ENCODE measurements around the gene EPN3. TPM values are rescaled to one million over a fixed set of nuclear protein-coding genes. Genes with fewer than 3 reads are reported as not detected.

EPN3 gene
- total RNA-seq, result not detected
- 0 reads per million in 2 donors for total RNA-seq

DNA sequence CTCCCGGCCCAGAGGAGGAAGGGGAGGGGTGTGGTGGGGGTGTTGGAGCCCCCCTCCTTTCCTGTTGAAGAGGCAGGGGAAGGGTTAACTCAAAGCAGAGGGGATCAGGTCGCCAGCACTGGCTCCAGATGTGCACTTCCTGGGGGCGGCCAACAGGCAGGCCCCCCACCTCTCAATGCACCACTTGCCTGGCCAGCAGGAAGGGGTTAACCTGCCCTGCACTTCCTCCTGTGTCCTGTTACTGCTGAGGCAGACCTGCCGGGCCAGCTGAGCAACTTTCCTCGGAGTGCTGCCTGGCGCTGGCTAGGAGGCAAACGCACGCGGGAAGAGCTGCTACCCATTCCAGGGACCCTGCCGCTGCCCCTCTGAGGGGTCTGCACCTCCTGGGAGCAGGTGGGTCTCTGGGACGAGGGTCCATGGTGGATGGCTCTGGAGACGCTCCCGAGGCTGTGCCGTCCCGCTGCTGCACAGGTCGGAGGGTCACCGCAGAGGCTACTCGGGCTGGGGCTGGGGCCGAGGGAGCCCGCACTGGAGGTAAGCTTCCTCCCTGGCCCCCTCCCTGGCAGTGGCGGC lies at the start of gene EPN3:
Gene EPN3 (plus strand): TSS at position 284 of the 573 bp plus-strand sequence. CDS start 3,822 bp downstream, outside the sequence.
- Mint-ChIP-seq H3K4me1 (peaks cover 13% of the 10 kb centered on the region), H3K36me3 (ENCODE audit: low read depth) (peaks cover 7% of the 10 kb centered on the region), H3K4me3 (peak within 1 kb of the TSS; percentile 62), H3K27me3 (peaks cover 71% of the 10 kb centered on the region), H3K27ac (no peak within 1 kb of the TSS)
- ATAC-seq (no peak), DNase-seq (no peak)
- H3K9me3 ChIP-seq (ENCODE audit: control insufficient read depth, low read length, poor library complexity, severe bottlenecking), result no peaks in the 10 kb centered on the region

DNA sequence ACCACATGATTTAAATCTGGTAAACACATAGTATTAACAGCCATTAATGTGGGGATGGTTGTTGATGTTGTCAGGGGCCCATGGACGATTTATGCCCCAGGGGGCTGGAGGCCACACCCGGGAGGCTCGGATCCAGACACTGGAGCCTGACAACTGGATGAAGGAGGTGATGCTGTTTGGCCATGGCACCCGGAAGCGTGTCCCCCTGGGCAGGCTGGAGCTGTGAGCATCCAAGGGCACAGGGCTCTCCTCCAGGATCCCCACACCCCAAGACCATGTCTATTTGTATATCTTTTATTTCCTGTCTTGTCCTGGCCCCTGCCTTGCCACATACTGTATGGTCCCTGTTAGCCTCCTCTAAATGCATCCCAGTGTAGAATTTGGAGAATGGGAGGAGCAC lies 49.3 kb upstream of the EPN3 start:
- H3K27ac Mint-ChIP-seq, result no peak overlapping the region
- no peak overlapping the region for H3K4me3 Mint-ChIP-seq
- H3K9me3 ChIP-seq (ENCODE audit: control insufficient read depth, low read length, poor library complexity, severe bottlenecking), result no peaks in the 10 kb centered on the region
- DNase-seq (no peak), ATAC-seq (no peak)
- H3K4me1 Mint-ChIP-seq, result peaks cover 13% of the 10 kb centered on the region
- H3K27me3 Mint-ChIP-seq, result no peaks in the 10 kb centered on the region
- peaks cover 2% of the 10 kb centered on the region for H3K36me3 Mint-ChIP-seq (ENCODE audit: low read depth)

DNA sequence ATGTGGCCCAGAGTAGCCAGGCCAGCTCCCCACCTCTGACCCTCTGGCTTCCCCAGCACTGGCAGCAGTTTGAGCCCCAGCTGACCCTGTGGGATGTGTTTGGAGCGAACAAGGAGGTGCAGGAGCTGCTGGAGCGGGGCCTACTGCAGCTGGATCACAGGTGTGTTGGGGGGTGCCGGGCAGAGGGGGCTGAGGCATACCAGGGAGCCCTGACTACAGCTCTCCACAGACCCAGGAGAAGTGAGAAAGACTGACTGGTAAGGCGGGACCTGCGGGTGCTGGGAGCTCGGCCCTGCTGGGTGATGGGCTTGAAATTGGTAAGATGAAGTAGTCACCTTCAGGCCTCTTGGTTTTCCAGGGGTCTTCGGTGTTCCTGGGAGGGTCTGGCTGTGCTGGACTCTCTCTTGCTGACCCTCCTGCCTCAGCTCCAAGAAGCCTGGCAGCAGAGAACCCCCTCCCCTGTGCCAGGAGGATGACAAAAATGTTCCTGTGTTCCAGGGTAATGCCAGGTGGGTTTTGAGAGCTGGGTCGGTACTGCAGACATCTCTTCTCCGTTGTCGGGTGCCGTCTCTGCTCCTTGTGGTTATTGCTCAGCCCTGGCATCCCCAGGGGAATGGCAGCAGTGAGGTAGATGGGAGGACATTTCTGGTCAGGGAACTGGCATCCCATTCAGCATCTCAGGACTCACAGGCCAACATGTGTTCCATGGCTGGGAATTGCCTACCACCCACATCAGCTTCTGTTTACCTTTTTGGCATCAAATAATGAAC lies 48.0 kb upstream of the EPN3 start:
- peaks cover 2% of the 10 kb centered on the region for H3K36me3 Mint-ChIP-seq (ENCODE audit: low read depth)

DNA sequence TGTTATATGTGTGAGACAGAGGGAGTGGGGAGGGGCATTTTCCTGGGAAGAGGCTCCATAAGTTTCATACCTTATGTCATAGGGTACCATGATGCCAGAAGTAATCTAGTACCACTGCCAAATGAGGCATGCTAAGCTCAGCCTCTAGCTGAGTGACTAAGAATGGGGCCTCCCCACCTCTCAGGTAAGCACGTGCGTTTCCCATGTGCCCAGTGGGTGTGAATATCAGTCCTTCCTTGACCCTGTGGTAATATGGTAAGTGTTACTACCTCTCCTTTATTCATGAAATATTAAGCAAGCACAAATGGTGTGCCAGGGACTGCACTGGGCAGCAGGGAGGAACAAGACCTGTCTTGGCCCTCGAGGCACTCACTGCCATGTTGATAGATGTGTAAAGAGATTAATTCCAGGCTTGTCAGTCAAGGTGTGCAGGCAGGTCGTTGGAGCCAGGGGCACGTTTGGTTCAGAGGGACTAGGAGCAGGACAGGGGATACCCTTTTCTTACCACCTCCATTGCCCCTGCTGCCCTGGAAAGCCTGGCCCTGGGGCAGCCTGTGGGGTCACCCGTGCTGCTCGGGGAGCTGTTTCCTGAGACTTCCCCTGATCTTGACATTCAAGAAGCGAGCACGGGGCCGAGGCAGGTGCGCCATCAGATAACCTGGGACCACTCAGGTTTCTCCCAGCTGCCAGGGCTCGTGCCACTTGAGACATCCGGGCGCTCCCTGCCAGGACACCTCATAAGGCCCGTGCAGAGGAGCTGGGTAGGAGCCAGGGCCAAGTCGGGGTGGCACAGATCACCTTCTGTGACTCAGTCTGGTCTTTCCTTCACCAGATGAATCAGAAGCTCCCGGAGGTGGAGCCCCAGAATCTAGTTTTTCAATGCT lies 45.1 kb upstream of the EPN3 start:
- ATAC-seq, result no peak
- Mint-ChIP-seq H3K27ac (no peak overlapping the region), H3K27me3 (no peaks in the 10 kb centered on the region), H3K4me3 (no peak overlapping the region), H3K4me1 (peaks cover 2% of the 10 kb centered on the region), H3K36me3 (ENCODE audit: low read depth) (peaks cover 2% of the 10 kb centered on the region)
- DNase-seq, result no peak
- no peaks in the 10 kb centered on the region for H3K9me3 ChIP-seq (ENCODE audit: control insufficient read depth, low read length, poor library complexity, severe bottlenecking)

More for the DNA sequence above, 48.0 kb upstream of the EPN3 start:
- Mint-ChIP-seq H3K27me3 (no peaks in the 10 kb centered on the region), H3K4me3 (no peak overlapping the region), H3K27ac (peak overlapping the region; percentile 41), H3K4me1 (peaks cover 9% of the 10 kb centered on the region)
- ATAC-seq, result no peak
- no peak for DNase-seq
- no peaks in the 10 kb centered on the region for H3K9me3 ChIP-seq (ENCODE audit: control insufficient read depth, low read length, poor library complexity, severe bottlenecking)

DNA sequence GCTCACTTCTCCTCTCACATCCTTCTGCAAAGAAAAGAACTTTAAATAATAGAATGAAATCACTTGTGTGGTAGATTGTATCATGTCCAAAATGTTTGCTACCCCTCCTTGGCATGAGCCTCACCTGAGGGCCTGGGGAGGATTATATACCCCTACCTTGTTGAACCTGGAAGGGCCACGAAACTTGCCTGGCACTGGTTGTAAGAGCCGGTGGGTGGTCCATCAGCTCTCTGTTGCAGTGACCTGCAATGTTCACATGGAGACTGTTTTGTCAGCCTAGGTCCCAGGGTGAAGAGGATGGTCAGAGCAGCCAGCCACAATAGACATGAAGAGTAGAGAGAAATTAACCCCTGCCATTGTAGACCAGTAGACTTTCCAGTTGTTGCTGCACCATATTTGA lies 43.7 kb upstream of the EPN3 start:
- Mint-ChIP-seq H3K27ac (no peak overlapping the region), H3K4me1 (no peaks in the 10 kb centered on the region), H3K36me3 (ENCODE audit: low read depth) (no peaks in the 10 kb centered on the region), H3K4me3 (no peak overlapping the region), H3K27me3 (no peaks in the 10 kb centered on the region)
- ATAC-seq (no peak), DNase-seq (no peak)
- H3K9me3 ChIP-seq (ENCODE audit: control insufficient read depth, low read length, poor library complexity, severe bottlenecking), result no peaks in the 10 kb centered on the region

DNA sequence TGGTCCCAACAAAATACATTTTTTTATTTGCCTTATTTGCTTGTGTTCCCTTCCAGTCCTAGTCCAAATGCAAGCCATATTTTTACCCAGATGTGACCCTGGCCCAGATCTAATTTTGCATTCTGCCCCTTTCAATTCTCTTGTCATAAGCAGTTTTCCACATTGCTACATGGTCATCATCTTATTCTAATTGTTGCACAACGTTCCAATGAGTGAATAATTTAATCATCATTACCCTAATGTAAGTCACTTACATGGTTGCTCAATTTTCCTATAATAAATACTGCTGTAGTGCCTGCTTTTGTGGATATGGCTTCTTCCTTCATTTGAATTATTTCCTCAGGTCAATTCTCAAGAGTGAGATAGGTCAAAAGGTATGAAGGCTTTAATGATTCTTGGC lies 41.0 kb upstream of the EPN3 start:
- H3K9me3 ChIP-seq (ENCODE audit: control insufficient read depth, low read length, poor library complexity, severe bottlenecking), result no peaks in the 10 kb centered on the region

DNA sequence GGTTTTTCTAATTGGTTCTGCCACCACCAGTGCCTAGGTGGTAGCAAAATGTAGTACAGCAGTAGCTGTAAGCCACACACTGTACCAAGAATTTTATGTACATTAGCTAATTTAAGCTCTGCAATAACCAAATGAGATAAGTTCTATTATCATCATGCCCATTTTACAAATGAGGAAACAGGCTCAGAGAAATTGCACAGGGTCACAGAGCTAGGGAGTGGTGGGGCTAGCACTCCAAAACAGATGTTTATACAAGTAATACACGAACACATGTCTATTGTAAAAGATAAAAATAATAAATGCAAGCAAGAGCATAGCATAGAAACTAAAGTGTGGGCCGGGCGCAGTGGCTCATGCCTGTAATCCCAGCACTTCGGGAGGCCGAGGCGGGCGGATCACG lies 40.3 kb upstream of the EPN3 start:
- DNase-seq, result no peak
- no peak for ATAC-seq
- Mint-ChIP-seq H3K27me3 (no peaks in the 10 kb centered on the region), H3K4me1 (no peaks in the 10 kb centered on the region), H3K36me3 (ENCODE audit: low read depth) (no peaks in the 10 kb centered on the region), H3K4me3 (no peak overlapping the region), H3K27ac (no peak overlapping the region)
- no peaks in the 10 kb centered on the region for H3K9me3 ChIP-seq (ENCODE audit: control insufficient read depth, low read length, poor library complexity, severe bottlenecking)

More for the DNA sequence above, 41.0 kb upstream of the EPN3 start:
- DNase-seq (no peak), ATAC-seq (no peak)
- Mint-ChIP-seq H3K4me3 (no peak overlapping the region), H3K27me3 (no peaks in the 10 kb centered on the region), H3K27ac (no peak overlapping the region), H3K4me1 (no peaks in the 10 kb centered on the region), H3K36me3 (ENCODE audit: low read depth) (no peaks in the 10 kb centered on the region)

DNA sequence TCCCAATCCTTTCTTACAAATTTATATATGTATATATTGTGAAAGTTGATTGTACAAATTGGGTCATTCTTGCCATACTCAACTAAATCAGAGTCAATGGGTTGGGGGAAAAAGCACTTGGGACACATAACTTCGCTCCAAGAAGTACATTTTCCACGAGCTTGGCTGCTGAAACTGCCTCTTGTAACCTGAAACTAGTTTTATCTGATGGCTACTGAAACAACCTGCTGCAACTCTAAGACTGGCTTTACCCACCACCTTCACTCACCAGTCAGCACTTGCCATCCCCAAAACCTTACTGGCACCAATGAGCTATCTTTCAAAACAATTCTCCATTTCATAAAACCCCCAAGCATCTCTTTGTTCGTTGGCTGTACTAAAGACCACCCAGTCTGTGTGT lies 38.8 kb upstream of the EPN3 start:
- no peaks in the 10 kb centered on the region for H3K4me1 Mint-ChIP-seq
- no peak overlapping the region for H3K27ac Mint-ChIP-seq
- H3K4me3 Mint-ChIP-seq, result no peak overlapping the region
- H3K27me3 Mint-ChIP-seq, result no peaks in the 10 kb centered on the region
- DNase-seq, result no peak
- H3K9me3 ChIP-seq (ENCODE audit: control insufficient read depth, low read length, poor library complexity, severe bottlenecking), result no peaks in the 10 kb centered on the region
- no peak for ATAC-seq
- no peaks in the 10 kb centered on the region for H3K36me3 Mint-ChIP-seq (ENCODE audit: low read depth)

DNA sequence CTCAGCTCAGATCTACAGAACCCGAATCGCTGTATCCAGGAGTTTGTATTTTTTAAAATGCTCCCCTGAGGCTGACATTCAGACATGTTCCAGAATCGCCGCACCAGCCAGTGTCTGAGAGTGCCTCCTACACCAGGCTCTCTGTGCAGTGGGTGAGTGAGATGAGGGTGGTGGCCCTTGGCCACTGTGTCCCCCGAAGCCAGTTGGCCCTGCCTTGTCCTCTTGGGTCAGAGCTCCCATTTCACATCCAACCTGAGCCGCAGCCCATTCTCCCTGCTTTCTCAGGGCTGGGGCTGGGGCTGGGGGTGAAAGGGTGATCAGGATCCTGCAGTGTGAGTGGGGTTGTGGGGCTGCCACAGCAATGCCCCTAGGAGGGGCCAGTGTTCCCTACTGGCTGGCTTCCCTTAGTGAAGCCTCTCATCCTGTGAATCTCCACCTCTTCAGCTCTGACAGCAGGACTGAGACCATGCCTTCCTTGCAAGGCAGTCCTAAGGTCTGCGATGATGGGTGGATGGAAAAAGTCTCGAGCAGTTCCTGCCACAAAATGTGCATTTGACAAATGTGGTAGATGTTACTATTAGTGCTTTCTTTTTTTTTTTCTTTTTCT lies 37.2 kb upstream of the EPN3 start:
- Mint-ChIP-seq H3K36me3 (ENCODE audit: low read depth) (no peaks in the 10 kb centered on the region), H3K27ac (no peak overlapping the region), H3K4me1 (no peaks in the 10 kb centered on the region), H3K4me3 (no peak overlapping the region), H3K27me3 (no peaks in the 10 kb centered on the region)
- ATAC-seq, result no peak
- no peak for DNase-seq
- H3K9me3 ChIP-seq (ENCODE audit: control insufficient read depth, low read length, poor library complexity, severe bottlenecking), result no peaks in the 10 kb centered on the region

DNA sequence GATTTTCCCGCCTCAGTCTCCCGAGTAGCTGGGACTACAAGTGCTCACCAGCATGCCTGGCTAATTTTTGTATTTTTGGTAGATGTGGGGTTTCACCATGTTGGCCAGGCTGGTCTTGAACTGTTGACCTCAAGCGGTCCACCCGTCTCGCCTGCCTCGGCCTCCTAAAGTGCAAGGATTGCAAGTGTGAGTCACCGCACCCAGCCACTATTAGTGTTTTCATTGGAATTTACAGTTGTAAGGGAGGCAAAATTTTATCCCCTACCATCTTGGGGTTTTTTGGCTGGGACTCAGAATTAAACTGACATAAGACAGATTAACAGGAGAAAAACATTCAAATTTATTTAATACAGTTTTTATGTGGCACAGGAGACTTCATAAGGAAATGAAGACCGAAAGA lies 36.6 kb upstream of the EPN3 start:
- no peaks in the 10 kb centered on the region for H3K9me3 ChIP-seq (ENCODE audit: control insufficient read depth, low read length, poor library complexity, severe bottlenecking)
- no peak for ATAC-seq

DNA sequence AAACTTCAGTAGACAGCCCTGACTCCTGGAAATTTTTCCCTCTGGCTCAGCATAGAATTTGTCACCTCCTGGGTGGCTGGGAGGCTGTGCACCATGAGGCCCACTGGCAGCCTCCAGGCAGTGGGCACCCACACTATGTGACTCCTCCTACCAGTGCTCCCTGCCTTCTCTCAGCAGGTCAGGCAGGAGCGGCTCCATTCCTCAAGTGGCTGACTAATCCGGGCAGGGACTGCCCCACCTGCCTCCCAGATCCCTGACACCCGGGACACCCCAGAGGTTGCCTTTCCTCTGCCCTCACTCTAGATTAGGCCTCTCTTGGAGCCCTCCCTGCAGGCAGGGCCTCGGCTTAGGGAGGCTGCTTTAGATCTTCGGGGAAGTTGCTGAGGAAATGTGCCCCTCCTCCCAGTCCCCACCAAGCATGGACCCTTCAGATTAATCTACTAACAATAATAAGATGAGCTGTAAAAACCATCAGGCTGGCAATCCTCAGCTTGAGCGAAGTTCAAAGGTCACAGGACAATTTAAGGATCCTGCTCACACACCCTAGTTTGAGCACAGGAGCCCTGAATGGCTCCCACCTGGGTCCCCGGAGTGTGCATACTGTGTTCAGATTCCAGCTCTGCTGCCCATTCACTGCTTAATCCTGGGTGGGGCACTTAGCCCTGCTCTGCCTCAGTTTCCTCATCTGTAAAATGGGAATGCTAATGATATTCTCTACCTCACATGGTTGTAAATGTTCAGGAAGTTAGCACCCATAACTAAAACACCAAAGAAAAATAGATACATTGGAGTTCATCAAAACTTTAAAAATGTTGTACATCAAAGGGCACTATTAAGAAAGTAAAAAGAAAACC lies 34.3 kb upstream of the EPN3 start:
- H3K4me1 Mint-ChIP-seq, result no peaks in the 10 kb centered on the region
- H3K9me3 ChIP-seq (ENCODE audit: control insufficient read depth, low read length, poor library complexity, severe bottlenecking), result no peaks in the 10 kb centered on the region
- no peak overlapping the region for H3K27ac Mint-ChIP-seq
- no peaks in the 10 kb centered on the region for H3K27me3 Mint-ChIP-seq
- DNase-seq, result no peak
- ATAC-seq, result no peak
- H3K36me3 Mint-ChIP-seq (ENCODE audit: low read depth), result no peaks in the 10 kb centered on the region
- no peak overlapping the region for H3K4me3 Mint-ChIP-seq

More for the DNA sequence above, 36.6 kb upstream of the EPN3 start:
- no peak for DNase-seq
- Mint-ChIP-seq H3K4me1 (no peaks in the 10 kb centered on the region), H3K36me3 (ENCODE audit: low read depth) (no peaks in the 10 kb centered on the region), H3K27ac (no peak overlapping the region), H3K27me3 (no peaks in the 10 kb centered on the region), H3K4me3 (no peak overlapping the region)

DNA sequence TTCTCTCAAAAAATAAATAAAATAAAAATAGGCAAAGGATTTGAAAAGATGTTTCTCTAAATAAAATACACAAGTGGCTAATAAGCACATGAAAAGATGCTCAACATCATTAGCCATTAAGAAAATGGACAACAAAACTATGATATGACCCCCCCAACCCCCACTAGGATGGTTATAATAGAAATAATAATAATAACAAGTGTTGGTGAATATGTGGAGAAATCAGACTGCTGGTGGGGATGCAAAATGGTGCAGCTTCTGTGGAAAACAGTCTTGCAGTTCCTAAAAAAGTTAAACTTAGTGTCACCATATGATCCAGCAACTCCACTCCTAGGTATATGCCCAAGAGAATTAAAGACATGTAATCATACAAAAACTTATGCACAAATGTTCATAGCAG lies 33.3 kb upstream of the EPN3 start:
- H3K27ac Mint-ChIP-seq, result no peak overlapping the region
- peaks cover 3% of the 10 kb centered on the region for H3K36me3 Mint-ChIP-seq (ENCODE audit: low read depth)
- no peak overlapping the region for H3K4me3 Mint-ChIP-seq
- no peak for DNase-seq
- no peak for ATAC-seq
- no peaks in the 10 kb centered on the region for H3K9me3 ChIP-seq (ENCODE audit: control insufficient read depth, low read length, poor library complexity, severe bottlenecking)
- H3K4me1 Mint-ChIP-seq, result peaks cover 6% of the 10 kb centered on the region
- H3K27me3 Mint-ChIP-seq, result no peaks in the 10 kb centered on the region
